Measurements from ENCODE around the gene FIBCD1.

- TF ChIP-seq CTCF (IDR thresholded peaks at IDR 0.05) = no peak
- TF ChIP-seq EP300 (IDR thresholded peaks at IDR 0.05) = no peak
- TF ChIP-seq POLR2AphosphoS5 (IDR thresholded peaks at IDR 0.05) = no peak
- TF ChIP-seq POLR2A (IDR thresholded peaks at IDR 0.05) = no peak
Observed at GRCh38 chr9:130897105-130897751, 41.8 kb downstream of the FIBCD1 start.

Data from stomach (tissue), 4 donors.